Stomach (tissue), 4 donors: Measurements from ENCODE around the gene GIMAP8.

Source experiments
- CTCF ChIP-seq, 7 experiments: fragments of 450-650 bp in 4 of 7; fragments of 200-600 bp in 3 of 7; sonication (generic) in 3 of 7; IDR thresholded peaks; one replicate each; pipeline ENCODE4 v1.5.1; 2016 to 2019; ENCODE audit warnings: antibody characterized with exemption in 7 of 7, control low read depth in 2 of 7, mild to moderate bottlenecking in 1 of 7
- EP300 ChIP-seq: sonication (generic); formaldehyde crosslinking; IDR thresholded peaks from one replicate; pipeline ENCODE4 v1.6.1; 2017; ENCODE audit warnings: antibody characterized with exemption
- POLR2AphosphoS5 ChIP-seq, 3 donors: sonication (generic); formaldehyde crosslinking; IDR thresholded peaks; one replicate each; pipeline ENCODE4 v1.6.1; 2016; ENCODE audit warnings: antibody characterized with exemption in 3 of 3

GRCh38 chr7:150453892-150454291 is 3.5 kb downstream of the GIMAP8 start:
- TF ChIP-seq CTCF (IDR thresholded peaks at IDR 0.05) (no peak), POLR2AphosphoS5 (IDR thresholded peaks at IDR 0.05) (no peak), EP300 (no peak)
